GM18526 (cell line): ENCODE results near the gene MATCAP1.

Experiments
- POLR2A ChIP-seq: IDR thresholded peaks from 3 replicates; pipeline ENCODE4 v1.6.1; 2011; ENCODE audit not compliant: insufficient read length; ENCODE audit errors: extremely low read depth

MATCAP1 gene

GRCh38 chr16:67173323-67173722, 10.4 kb downstream of the MATCAP1 start:
- TF ChIP-seq POLR2A = no peak

GRCh38 chr16:67170949-67171649, 12.7 kb downstream of the MATCAP1 start:
- TF ChIP-seq POLR2A = no peak

- peak; percentile 45 for TF ChIP-seq POLR2A
Observed at GRCh38 chr16:67170168-67170948, 13.4 kb downstream of the MATCAP1 start, which contains the start of gene NOL3. Gene NOL3, plus strand, starts transcription at chr16:67170538.

- TF ChIP-seq POLR2A = no peak
Observed at GRCh38 chr16:67169642-67170167, 14.1 kb downstream of the MATCAP1 start.

GRCh38 chr16:67169011-67169451, 14.7 kb downstream of the MATCAP1 start:
- no peak for TF ChIP-seq POLR2A

- no peak for TF ChIP-seq POLR2A
Observed at GRCh38 chr16:67167588-67167987, 16.2 kb downstream of the MATCAP1 start.

- no peak for TF ChIP-seq POLR2A
Observed at GRCh38 chr16:67166598-67167168, 17.1 kb downstream of the MATCAP1 start.

GRCh38 chr16:67166110-67166547, 17.6 kb downstream of the MATCAP1 start:
- TF ChIP-seq POLR2A = no peak

- TF ChIP-seq POLR2A = no peak
Observed at GRCh38 chr16:67165121-67166078, 18.4 kb downstream of the MATCAP1 start.

GRCh38 chr16:67164599-67165061, 19.1 kb downstream of the MATCAP1 start, which contains the start of gene HSF4:
Gene HSF4, plus strand, starts transcription at chr16:67164745. Its CDS starts 67 bp downstream, at chr16:67164812.
- no peak for TF ChIP-seq POLR2A

GRCh38 chr16:67163999-67164558, 19.7 kb downstream of the MATCAP1 start:
- TF ChIP-seq POLR2A = no peak

GRCh38 chr16:67163164-67163998, 20.4 kb downstream of the MATCAP1 start:
- no peak for TF ChIP-seq POLR2A

- TF ChIP-seq POLR2A = no peak
Observed at GRCh38 chr16:67162506-67163163, 21.1 kb downstream of the MATCAP1 start.
